IPS DF 19.7 (cell line): ENCODE results near the gene ZCCHC13.
A peak's percentile ranks its signal among the peaks of the same experiment; 100 is the strongest.
"Not testable (repeated sequence)": the region's sequence is repeated elsewhere in the genome, so short reads cannot be mapped to it uniquely, and the experiment has no call there.

Experiments used
- DNase-seq: peaks from one replicate; pipeline ENCODE4 v3.0.0-alpha.2; 2013; ENCODE audit warnings: low read depth, low spot score

Gene ZCCHC13

GRCh38 chrX:74321191-74321590, 17.2 kb downstream of the ZCCHC13 start:
- DNase-seq, result no peak

DNA sequence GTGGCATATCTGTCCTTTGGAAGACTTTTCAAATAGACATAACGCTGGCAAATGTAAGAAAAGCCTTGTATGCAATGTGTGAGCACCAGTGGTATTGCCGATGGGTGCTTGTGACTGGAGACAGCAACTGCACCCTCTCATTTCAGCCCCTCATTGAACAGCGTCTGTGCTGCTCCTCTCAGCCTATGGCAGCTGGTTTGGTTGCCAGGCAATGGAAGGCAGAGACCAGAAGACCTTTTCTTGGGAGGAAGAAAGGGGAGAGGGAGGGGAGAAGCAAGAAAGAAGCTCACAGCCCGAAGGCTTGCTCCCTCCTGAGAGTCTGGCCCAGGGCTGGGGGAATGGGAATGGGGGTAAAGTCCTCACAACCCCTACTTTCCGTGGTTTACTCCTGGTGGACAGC, 20.2 kb downstream of the ZCCHC13 start:
- no peak for DNase-seq

DNA sequence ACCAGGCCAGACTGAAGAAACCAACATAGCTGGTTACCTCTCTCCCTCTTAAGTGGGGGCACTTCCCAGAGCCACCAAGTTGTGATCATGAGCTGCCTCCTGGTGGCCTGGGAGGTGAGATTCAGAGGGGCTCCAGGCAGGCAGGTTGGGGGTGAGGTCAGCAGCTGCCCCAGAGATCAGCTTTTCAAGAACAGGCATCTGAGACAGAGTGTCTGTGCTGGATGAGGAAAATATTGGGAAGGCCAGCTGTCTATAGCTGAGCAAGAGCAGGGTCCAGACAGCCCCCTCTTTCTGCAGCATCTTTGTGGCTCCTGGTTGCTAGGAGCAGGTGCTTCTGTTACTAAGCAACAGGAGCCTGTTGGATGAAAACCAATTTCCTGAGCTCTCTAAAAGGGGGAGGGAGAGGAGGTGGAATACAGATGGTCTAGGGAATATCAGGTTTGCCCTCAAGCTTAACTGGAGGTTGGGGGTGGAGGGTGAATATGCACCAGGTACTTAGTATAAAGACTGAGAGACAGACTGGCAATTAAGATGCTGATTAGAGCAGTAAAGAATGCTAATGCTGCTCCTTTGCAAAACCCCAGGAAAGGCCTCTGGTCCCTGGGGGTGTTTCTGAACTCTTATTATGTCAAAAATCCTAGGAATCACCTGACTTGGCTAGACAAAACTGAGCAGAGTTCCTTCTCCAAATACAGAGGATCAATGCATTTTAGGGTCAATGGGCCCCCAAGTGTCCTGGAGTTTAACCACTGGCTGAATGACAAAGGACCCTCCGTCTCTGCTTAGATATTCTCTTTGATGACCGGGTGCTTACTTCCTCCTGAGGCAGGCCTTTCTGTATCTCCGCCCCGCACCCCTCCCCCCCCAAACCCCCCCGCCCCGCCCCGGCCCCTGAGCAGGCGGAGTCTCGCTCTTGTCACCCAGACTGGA, 21.4 kb downstream of the ZCCHC13 start:
- DNase-seq, result peak; percentile 92

GRCh38 chrX:74338852-74339251, 34.9 kb downstream of the ZCCHC13 start:
- DNase-seq, result no peak

DNA sequence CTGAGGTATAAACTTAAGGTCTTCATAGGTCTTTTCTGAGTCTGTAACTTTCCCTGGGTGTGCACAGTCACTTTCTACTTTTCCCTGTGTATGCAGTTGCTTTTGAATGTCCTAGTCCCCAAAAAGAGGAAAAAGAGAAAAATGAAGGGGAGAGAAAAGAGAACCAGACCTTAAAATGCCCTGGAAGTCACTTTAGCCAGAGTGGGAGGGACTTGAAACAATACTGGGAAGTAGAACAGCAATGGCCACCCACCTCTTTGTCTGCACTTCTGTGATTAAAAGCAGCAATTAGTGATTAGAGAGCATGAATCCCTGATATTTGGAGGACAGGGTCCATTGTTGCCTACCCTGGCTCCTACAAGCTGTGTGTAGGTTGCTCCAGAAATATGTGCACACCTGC, 36.1 kb downstream of the ZCCHC13 start:
- no peak for DNase-seq

- not testable (repeated sequence) for DNase-seq
Measured at GRCh38 chrX:74342211-74342610, 38.2 kb downstream of the ZCCHC13 start.

DNA sequence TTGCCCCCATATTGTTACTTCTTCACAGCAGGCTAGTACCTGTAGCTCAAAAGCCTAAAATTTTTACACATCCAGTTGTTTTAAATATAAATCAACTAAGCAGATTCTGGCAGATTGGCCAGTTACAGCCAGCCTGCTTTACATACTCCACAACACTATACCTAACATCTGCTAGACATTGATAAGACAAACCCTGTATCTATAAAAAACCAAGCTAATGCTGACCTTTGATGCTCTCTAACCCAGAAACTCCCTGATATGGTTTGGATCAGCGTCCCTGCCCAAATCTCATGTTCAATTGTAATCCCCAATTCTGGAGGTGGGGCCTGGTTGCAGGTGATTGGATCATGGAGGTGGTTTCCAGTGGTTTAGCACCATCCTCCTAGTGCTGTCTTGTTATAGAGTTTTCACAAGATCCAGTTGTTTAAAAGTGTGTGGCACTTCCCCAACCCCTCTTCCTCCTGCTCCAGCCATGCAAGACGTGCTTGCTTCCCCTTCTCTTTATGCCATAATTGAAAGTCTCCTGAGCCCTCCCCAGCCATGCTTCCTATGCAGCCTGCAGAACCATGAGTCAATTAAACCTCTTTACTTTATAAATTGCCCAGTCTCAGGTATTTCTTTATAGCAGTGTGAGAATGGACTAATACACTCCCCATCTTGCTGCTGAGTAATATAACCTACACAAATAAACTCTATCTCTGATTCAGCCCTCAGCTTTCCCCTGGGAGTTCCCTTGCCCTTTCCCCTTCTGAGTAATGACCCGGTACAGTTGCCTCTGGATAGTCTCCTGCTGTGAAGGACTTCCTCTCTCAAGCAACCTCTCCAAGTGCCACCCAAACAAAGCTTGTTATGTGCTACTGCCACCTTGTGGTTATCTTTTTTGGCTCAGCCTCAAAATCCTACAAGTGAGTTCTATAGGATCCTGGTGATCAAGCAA, 39.6 kb downstream of the ZCCHC13 start:
- peak; percentile 88 for DNase-seq

DNA sequence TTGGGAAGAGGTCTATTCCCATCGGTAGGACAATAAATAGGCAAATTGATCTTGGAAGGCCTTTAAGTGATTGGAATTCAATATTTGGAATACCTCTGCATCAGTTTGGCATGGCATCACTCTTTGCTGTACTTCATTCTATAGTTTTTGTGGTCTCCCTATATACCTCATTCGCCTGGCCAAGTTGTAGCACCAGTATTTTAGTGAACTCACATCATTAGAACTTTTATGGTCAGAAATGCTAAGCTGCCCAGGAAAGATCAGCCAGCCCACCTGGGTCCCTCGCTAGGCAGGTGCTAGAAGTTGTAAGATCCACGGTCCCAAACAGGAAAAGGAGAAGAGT, 40.3 kb downstream of the ZCCHC13 start:
- DNase-seq, result no peak

DNA sequence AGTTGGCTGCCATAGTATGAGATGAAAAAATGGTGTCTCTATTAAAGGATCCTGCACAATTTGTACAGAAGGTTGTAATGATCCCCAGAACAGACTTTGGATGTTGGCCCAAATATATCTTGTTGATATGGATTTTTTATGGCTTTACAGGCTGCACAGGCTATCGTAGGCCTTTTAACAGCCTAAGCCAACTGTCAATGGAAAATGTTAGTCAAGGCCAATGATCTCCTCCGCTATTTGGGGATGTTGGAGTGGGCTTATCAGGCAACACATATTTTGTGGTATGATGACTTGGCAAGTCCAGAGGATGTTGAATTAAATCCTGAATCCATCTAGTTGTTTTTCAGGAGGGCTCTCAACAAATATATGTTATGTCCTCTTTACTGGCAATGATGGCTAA, 42.1 kb downstream of the ZCCHC13 start:
- DNase-seq, result no peak

DNA sequence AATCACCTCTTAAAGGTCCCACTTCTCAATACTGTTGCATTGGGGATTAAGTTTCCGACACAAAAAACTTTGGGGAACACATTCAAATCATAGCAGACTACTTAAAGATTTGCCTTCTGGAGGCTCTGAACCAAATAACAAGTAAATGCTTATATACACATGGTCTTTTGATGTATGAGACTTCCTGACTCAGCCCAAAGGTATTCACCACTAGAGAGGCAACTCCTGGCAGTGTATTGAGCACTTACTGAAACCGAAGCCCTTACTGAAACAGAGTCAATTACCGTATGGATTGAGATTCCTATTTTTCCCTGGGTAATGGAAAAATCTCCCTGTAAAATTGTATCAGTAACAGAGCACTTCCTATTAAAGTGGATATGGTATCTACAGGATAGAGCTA, 45.4 kb downstream of the ZCCHC13 start:
- DNase-seq, result no peak

- DNase-seq, result no peak
Measured at GRCh38 chrX:74351760-74352159, 47.8 kb downstream of the ZCCHC13 start.

DNA sequence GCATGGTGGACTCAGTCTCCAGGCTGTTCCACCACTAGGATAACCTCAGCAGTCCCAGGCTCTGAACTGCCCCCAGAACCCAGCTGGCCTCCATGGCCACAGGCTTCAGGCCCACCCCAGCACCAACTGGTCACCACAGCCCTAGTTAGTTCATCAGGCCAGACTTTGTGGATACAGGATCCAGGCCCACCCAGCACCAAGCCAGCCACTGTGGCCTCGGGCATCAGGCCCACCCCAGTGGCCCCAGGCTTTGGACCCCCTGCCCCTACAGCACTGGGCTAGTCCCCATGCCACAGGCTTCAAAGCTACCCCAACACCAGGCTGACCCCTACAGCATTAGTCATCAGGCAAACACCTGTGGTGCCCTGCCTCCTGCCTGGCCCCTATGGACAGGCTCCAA, 50.0 kb downstream of the ZCCHC13 start:
- DNase-seq, result no peak
